Keratinocyte (primary cell): ENCODE measurements around the gene ADGRG4.

ENCODE experiments used
- EZH2 ChIP-seq: IDR thresholded peaks from one replicate; pipeline ENCODE4 v1.6.1; 2012; ENCODE audit warnings: inconsistent platforms, mild to moderate bottlenecking, low read length, moderate library complexity
- TF ChIP-seq, protein P1 (sequence below), 3 experiments: IDR thresholded peaks in 1 of 3; conservative IDR thresholded peaks in 1 of 3; optimal IDR thresholded peaks in 1 of 3; 2 replicates in 2 of 3; 3 replicates in 1 of 3; pipeline versions ENCODE3 to v1.5.1; 2011; ENCODE audit warnings: low read length in 3 of 3, mild to moderate bottlenecking in 3 of 3, moderate library complexity in 2 of 3, control low read depth in 1 of 3, inconsistent platforms in 1 of 3; ENCODE audit not compliant: insufficient read depth in 2 of 3; ENCODE audit errors: extremely low read depth in 1 of 3

DNA sequence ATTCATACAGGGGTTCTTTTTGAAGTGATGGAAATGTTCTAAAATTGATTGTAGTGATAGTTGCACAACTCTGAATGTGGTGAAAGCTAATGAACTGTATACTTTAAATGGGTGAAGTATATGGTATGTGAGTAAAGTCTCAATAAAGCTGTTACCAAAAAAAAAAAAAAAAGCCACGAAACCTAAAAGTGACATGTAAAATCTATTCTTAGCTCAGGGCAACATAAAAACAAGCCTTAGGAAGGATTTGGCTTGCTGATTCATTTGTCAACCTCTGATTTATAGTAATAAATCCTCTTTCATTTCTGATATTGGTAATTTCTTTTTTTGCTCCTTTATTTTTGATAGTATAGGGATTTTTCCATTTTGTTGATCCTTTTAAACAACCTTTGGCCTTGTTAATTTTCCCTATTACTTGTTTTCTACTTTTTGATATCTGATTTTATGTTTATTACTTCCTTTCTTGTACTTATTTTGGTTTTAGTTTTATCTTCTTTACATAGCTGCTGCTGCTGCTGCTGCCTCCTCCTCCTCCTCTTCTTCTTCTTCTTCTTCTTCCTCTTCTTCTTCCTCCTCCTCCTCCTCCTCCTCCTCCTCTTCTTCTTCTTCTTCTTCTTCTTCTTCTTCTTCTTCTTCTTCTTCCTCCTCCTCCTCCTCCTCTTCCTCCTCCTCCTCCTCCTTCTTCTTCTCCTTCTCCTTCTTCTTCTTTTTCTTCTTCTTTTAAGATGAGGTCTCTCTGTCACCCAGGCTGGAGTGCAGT lies 79.4 kb downstream of the ADGRG4 start:
- TF ChIP-seq, protein P1, sequence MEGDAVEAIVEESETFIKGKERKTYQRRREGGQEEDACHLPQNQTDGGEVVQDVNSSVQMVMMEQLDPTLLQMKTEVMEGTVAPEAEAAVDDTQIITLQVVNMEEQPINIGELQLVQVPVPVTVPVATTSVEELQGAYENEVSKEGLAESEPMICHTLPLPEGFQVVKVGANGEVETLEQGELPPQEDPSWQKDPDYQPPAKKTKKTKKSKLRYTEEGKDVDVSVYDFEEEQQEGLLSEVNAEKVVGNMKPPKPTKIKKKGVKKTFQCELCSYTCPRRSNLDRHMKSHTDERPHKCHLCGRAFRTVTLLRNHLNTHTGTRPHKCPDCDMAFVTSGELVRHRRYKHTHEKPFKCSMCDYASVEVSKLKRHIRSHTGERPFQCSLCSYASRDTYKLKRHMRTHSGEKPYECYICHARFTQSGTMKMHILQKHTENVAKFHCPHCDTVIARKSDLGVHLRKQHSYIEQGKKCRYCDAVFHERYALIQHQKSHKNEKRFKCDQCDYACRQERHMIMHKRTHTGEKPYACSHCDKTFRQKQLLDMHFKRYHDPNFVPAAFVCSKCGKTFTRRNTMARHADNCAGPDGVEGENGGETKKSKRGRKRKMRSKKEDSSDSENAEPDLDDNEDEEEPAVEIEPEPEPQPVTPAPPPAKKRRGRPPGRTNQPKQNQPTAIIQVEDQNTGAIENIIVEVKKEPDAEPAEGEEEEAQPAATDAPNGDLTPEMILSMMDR (optimal IDR thresholded peaks at IDR 0.05 in 1 of 3, IDR thresholded peaks at IDR 0.05 in 1 of 3, conservative IDR thresholded peaks at IDR 0.05 in 1 of 3; ENCODE audit: extremely low read depth in 1 of 3, insufficient read depth in 2 of 3, low read length in 3 of 3): no peak
- TF ChIP-seq EZH2: no peak
